Left kidney (tissue), 2 donors: Measurements from ENCODE around the gene PHEX. TPM values are rescaled to one million over a fixed set of nuclear protein-coding genes. Genes with fewer than 3 reads are reported as not detected.

Experiments
- DNase-seq: peaks from one replicate; pipeline ENCODE4 v3.0.0-alpha.2; 2013
- polyA plus RNA-seq: library from polyadenylated mRNA; unstranded; fragments of 120-200 nt; gene quantifications from one replicate; pipeline ENCODE4 v1.2.1, GENCODE V29; 2013; ENCODE audit not compliant: insufficient read length

The PHEX gene
- polyA plus RNA-seq, 1 donor = 0.38 TPM

DNA sequence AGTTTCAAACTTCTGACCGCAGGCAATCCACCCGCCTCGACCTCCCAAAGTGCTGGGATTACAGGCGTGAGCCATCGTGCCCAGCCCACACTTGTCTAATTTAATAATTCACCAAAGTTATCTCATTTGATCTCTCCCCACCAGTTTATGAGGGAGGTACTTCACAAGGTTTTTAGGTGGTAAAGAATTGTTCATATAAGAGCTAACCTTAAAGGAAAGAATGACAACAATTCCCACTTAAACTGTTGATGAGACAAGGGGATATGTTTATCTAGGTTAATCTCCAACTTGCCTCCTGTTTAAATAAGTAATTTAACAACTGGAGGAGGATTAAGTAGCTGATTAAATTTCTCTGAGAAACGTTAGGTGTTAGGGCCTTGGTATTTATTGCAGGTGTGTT is 123.0 kb downstream of the PHEX start:
- no peak for DNase-seq

DNA sequence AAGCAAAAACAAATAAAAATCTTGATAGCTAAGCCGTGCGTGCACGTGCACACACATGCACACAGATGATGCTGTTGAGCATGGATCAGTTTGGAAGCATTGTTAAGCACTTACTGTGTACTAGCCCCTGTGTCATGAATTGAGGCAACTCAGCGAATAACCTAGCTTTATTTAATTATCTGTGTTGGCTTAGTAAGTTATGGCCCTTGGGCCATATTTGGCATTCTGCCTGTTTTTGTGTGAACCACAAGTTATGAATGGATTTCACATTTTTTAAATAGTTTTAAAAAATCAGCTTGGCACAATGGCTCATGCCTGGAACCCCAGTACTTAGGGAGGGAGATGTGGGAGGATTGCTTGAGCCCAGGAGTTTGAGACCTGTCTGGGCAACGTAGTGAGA is 126.9 kb downstream of the PHEX start:
- DNase-seq = no peak

DNA sequence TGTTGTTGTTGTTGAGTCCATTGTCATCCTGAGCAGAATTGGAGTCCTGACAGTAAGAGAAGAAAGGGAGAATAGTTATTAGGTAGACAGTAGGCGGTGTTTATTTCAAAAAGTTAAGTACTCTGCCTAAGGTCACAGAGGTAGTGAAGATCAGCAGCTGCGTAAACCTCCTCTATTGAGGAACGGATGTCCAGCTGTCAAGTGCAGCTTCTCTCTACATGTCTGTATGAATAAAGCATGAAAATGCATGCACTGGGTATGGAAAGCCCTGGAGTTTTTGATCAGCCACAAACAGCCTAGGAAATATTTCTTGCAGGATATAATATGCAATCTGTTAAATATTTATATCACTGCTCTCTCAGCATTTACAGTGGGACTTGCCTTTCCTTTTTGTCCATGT is 131.2 kb downstream of the PHEX start:
- DNase-seq = no peak

DNA sequence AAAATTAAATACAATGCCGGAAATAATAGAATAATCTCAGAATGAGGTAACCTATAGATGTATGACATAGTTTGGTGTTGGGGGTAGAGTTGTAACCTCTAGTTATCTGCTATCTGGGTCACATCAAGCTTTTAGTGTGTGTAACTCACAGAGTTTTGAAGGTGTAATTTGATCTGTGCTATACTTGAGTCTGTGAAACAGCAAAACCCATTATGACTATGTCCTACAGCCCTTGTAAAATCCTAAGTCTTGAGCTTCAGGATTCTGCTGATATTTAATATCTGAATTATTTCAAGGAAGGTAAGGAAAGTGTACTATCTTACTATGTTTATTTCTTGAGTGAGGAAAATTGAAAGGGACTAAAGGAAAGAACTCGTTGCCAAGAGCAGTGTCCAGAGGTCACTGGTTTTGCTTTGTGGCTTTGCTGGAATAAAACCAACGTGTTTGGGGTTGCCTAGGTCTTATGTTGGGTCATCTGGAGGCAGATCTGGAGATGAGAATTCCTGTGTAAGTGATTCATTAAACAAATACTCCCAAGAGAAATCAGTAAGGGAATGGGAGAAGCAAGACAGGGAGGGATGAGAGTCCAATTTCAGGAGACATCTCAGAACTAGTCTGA is 132.8 kb downstream of the PHEX start:
- DNase-seq = no peak

DNA sequence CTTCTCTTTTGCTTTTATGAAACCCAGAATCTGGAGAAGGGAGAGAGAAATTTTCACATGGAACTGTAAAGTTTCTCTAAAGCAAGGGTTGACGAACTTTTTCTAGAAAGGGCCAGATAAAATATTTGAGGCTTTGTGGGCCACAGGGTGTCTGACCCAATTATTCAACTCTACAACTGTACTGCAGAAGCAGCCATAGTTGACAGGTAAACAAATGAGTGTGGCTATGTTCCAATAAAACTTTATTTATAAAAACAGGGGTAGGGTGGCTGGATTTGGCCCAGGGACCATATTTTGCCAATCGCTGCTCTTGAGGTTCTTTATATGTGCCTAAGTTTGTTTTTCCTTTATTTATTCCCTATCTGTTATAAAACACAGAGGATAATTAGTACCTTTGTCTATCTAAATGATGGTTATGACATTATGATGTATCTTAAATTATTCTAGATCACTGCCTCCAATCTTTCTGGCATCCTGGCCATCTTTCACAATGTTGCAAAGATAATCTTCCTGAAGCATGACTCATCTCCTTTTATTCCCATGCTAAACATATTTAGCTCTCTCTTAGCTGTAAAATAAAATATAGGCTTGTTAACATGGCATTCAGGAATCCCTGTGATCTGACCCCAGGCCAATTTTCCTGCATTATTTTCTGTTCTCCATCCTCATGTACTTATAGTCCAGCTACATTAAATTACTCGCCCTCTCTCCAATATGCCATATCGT is 133.8 kb downstream of the PHEX start:
- DNase-seq = no peak

DNA sequence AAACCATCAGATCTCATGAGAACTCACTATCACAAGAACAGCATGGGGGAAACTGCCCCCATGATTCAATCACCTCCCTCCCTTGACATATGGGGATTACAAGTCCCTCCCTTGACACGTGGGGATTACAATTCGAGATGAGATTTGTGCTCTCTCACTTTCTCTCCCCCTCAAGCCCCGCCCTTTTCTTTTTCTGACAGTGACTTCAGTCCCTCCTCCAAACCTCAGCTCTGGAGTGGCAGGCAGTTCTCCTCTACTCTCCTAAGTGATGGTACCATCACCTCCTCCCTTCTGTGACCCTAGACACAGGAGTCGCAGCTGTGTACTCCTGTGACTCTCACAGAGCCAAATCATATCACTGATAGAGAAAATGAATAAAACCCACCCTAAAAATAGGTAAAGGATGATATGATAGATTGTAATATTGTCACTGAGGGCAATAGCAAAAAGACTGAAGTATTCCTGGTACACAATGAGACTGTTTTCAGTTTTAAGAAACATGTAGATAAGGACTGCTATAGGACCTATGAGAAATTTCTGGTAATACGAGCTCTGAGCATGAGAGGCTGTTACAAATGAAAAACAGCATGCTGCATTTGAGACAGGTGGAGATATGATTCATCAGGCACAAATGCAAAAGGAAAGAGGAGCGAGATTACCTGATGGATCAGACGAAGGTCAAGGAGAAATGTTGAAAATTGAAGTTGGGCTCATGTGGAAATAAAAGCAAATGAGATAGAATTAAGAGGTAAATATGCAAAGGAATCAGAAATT is 139.3 kb downstream of the PHEX start:
- DNase-seq = no peak

DNA sequence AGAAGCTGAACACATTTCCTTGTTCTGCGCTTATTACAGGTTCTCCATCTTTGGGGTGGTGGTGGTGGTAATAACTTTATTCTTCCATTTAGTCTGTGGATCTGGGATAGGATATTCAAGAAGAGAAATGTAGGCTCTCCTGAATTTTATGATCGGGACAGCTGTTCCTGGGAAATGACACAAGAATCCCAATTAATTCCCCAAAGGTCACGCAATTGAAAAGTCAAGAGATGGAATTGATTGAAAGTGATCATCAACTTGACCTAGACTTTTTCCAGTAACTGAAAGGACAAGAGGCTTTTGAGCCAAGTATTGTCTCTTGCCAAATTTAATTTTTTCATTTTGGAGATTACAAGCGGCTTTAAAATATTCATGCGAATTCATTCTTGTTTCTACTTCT is 141.8 kb downstream of the PHEX start:
- no peak for DNase-seq

DNA sequence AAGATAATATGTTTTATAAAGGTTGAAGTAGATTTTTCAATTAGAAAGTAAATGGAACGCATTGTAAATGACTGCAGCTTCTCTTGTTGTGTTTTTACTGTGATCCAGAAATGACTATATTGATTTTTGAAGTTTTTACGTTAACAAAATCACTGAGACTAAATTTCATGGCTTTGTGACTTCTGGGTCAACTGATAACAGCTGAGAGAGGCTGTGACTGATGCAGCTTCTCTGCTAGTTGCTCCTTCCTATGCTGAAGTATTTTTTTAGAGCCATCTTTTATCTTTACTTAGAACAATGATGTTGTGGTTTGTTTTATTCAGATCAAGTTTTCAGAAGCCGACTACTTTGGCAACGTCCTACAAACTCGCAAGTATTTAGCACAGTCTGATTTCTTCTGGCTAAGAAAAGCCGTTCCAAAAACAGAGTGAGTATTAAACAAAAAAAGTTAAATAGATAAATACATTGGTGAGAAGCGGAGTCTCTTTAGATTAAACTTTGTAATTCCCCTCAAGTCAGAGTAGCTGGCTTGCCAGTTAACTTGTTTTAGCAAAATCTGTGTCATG is 145.9 kb downstream of the PHEX start:
- DNase-seq = no peak

DNA sequence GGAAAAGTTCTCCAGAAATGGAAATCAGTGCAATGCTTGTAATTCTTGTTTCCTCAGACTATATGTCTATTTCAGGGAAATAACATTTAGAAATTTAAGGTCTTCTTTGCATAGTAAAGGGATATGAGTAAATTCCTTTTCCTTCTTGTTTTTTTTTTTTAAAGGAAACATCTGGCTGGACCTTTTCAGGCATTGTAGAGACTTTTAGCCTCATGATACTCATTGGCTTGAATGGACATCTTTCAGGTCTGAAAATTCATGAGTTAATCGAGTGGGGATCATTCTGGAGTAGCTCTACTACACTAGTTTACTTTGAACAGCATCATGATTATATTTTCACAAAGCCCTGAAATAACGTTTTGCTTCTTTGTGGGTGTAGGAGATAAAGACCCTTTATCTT is 152.0 kb downstream of the PHEX start:
- DNase-seq = no peak

DNA sequence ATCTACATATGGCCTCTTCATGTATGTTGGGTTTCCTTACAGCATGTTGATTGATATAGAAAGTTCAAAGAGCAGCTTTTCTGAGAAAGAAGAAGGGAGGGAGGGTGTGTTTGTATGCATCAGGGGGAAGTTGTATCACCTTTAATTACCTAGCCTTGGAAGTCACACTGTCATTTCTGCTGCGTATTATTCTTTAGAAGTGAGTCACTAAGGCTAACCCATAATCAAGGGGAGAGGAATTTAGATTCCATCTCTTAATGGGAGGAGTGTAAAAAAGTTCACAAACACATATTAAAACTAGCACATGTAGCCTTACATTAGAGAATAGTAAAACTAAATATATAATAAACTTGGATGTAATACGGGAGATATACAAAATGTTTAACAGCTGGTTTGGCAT is 154.0 kb downstream of the PHEX start:
- no peak for DNase-seq

DNA sequence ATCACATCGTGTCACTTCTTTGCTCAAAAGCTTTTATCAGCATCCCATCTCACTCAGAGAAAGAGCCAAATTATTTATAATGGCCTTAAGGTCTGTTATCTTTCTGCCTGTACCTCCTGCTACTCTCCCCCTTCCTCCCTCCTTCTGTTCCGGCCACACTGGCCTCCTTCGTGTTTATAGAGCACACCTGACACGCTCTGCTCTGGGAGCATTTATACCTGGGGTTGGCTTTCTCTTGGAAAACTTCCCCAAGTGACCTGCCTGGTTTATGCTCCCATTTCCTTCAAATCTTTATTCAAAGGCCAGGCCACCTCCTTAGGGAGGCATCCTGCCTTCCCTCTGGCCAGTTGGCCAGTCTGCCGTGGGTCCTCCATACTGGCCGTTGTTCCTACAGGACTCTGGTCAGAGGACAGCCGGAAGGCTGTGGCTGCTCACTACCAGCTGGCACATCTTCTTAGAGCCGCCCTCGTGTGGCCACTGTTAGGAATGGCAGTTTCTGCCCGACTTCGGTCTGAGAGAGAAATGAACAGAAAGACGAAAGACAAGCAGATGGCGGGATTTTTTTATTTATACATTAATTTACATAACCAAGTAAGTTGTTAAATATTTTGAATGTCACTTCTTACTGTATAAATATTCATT is 160.4 kb downstream of the PHEX start:
- DNase-seq = peak; percentile 41

DNA sequence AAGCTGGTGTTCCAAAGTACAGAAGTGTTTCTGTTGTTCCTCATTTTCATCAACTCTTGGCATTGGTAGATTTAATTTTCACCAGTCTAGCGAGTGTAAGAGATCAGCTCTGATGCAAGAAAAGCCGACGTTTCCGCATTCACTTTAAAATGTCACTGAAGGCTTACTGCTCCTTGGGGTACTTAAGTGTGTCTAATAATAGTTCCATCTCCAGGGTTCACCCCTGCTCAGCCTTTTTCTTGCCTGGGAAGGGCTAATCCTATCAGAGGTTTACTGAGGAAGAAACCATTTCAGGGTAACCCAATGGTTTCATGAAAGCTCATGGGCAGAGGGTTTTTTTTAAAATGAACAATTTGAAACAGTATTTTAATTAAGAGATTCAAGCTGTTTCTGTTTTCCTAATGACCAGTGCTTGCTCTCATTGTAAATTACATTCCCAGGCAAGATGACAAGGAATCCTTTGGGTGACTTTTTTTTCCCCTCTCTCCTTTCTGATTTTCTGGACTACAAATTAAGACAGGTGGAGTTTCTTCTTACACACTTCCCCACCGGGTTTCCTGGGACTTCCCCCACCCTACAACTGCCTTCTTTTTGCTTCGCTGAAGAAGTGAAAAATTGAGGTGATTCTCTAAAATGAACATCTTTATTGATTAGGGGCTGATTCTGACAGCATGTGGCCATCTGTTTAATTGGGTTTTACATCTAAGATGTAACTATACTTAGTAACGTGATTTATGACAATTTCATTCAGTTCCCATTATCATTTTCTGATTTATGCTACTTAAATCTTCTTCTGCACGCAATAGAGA is 161.9 kb downstream of the PHEX start:
- DNase-seq = no peak

DNA sequence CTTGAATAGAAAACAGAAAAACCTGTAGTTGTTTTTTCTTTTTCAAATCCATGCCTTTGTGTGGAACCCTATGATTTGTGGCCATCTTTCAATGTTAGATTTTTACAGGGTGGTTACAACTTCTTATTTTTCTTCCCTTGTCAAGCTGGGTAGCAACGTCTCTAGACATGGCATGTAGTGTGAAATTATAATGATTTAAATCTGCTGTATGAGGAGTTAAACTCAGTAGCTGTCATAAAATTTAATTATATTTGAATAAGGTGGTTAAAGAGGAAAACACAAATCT is 162.5 kb downstream of the PHEX start:
- no peak for DNase-seq

DNA sequence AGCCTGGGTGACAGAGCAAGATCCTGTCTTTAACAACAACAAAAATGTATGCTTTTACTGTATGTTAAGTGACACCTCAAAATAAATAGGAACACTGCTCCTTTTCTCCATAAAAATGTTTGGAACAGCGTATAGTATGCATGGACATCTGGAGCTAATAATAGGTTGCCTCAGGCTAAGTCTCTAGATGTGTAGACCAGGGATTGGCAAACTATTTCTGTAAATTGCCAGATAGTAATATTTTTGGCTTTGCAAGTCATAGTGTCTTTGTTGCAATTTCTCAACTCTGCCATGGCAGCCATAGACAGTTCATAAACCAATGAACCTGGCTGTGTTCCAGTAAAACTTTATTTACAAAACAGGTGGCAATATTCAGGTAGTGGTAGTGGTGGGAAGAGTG is 164.0 kb downstream of the PHEX start:
- no peak for DNase-seq

DNA sequence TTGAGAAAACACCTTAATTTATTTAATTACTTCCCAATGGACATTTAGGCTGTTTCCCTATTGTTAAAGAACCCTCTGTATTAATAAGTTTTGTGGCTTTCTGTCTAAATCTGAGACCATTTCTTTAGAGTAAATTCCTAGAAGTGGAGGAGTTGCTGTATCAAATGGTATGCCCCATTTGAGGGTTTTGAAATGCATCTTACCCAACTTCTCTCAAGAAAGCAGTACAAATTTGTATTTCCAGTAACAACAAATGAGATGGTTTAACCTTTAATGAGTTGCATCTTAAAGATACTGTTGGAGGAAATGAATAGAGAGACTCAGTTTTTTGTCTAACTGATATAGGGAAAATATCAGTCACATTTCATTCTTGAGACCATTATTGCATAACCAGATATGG is 170.1 kb downstream of the PHEX start:
- no peak for DNase-seq

DNA sequence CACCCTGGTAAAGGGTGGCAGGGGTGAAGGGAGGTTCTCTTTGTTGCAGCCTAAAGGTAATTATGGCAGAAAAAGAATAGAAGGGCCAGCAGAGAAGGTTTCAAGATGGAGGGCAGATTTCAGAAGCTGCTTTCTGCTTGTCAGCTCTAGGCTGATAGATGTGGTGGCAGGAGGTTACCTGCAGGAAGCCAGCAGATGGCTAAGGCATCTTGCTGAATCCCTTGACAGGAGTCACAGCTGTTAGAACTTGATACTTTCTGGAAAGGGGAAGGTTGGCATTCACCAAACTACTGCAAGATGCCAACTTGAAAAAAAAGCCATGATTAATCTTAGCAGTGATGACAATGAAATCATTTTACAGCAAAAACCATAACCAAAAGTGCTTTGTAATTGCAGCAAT is 171.1 kb downstream of the PHEX start:
- DNase-seq = no peak

DNA sequence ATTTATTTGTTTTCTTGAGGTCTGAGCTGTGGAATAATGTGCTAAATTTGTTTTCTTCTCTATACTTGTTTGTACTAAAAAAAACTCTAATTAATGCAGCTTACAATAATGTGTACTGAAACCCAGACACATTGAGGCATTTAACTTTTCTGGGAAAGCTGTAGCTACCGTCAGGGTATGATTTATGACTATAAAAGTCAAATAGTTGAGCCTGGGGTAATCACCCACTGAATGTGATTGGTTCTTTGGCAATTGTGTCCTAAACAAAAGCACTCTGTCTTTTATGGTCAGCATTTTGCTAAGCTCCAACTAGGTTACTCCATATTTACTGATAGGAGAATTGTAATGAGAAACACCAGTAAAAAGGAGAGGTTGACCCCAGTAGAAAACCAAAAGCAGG is 174.7 kb downstream of the PHEX start:
- DNase-seq = no peak

DNA sequence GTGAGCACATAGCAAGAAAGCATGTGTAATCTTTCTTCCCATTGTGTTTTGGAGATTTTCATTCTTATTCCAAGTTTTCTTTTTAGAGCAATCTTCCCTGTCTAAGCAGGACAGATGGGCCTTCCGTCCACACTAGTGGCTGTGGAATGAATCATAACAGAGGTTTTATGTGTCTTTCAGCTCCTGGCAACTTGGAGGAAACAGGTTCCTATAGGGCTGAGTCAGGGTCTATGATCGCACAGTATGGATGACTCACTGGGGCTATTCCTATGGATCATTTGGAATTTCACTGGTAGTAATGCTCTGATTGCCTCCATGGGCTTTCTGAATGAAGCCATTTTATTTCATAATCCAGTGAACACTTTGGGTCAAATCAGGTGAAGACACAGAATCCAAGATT is 188.8 kb downstream of the PHEX start:
- no peak for DNase-seq

DNA sequence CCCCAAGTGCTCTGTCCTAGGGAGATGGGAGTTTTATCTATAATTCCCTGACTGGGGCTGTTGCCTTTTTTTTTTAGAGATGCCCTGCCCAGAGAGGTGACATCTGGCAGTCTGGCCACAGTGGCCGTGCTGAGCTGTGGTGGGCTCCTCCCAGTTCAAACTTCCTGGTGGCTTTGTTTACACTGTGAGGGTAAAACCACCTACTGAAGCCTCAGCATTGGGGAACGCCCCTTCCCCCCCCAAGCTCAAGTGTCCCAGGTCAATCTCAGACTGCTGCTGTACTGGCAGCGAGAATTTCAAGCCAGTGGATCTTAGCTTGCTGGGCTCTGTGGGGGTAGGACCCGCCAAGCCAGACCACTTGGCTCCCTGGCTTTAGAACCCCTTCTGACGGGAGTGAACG is 202.3 kb downstream of the PHEX start:
- DNase-seq = no peak

DNA sequence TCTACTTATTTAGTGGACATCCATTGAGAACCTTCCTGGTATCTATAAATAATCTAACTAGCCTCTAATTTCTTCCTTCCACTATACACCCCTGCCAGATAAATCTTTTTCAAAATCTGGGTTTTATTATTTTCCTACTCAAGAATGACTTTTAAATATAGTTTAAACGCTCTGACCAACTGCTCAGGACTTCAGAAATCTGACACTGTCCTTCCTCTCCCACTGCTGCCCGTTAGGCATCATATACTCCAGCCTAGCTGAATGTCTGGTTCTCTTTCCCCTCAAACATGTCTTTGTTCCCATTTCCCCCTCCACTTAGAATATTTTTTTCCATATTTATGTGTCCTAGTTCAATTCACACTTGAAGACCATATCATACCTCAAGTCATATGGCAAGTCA is 205.4 kb downstream of the PHEX start:
- no peak for DNase-seq

DNA sequence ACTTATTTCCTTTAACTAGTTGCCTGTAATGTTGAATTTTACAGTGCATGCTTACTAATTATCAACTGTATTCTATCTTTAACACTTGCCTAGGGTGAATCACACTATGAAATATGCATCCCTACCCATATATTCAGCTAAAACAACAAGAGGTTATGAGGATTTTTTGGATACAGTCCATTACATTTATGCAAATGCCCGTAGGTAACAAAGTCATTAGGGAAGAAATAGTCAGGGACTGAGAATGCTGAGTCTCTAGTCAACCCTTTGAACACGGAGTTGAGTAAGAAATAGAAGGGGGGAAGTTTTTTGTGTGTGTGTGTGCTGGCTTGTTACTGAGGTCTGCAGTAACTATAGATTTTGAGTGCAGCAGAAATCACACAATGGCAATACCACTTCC is 214.5 kb downstream of the PHEX start:
- no peak for DNase-seq

DNA sequence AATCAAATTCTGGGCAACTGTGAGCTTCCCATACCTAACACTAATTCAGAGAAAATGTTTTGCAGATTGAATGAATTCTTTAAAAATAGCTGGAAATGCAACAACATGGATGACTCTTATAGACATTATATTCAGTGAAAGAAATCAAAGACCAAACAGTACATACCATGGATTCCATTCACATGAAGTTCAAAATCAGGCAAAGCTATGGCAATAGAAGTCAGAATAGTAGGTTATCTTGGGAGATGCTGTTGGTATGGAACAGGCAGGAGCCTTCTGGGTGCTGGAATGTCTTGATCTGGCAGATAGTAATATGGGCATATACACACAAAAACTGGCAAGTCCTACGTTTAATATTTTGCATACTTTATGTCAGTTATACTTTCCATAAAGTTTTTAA is 215.0 kb downstream of the PHEX start:
- no peak for DNase-seq
